CD4-positive, alpha-beta T cell treated with Interleukin-4 for 1 hour (primary cell): Measurements from ENCODE around the gene LMX1B.
"Not testable (repeated sequence)": the region's sequence is repeated elsewhere in the genome, so short reads cannot be mapped to it uniquely, and the experiment has no call there.

Source experiments
- DNase-seq, 2 donors: peaks; one replicate each; pipeline ENCODE4 v3.0.0-alpha.2; 2020 to 2022

The LMX1B gene

GRCh38 chr9:126699401-126699881 lies 85.7 kb downstream of the LMX1B start:
- no peak for DNase-seq

- no peak for DNase-seq
These were observed 86.6 kb downstream of the LMX1B start for GRCh38 chr9:126700296-126700695.

- no peak for DNase-seq
These were observed 87.4 kb downstream of the LMX1B start for GRCh38 chr9:126700903-126701812.

GRCh38 chr9:126701813-126702140 lies 88.0 kb downstream of the LMX1B start:
- no peak for DNase-seq

GRCh38 chr9:126702151-126703001 lies 88.6 kb downstream of the LMX1B start:
- no peak for DNase-seq

GRCh38 chr9:126703002-126703865 lies 89.5 kb downstream of the LMX1B start:
- DNase-seq, result no peak

GRCh38 chr9:126703866-126704156 lies 90.1 kb downstream of the LMX1B start:
- no peak for DNase-seq

- no peak for DNase-seq
These were observed 90.6 kb downstream of the LMX1B start for GRCh38 chr9:126704157-126704891.

- DNase-seq, result peak; percentile 86 to 87
These were observed 91.4 kb downstream of the LMX1B start for GRCh38 chr9:126704892-126705766.

- DNase-seq, result peak; percentile 73 to 75
These were observed 92.3 kb downstream of the LMX1B start for GRCh38 chr9:126705767-126706697.

GRCh38 chr9:126706698-126707053 lies 92.9 kb downstream of the LMX1B start:
- no peak for DNase-seq

- no peak for DNase-seq
These were observed 93.4 kb downstream of the LMX1B start for GRCh38 chr9:126707083-126707482.

GRCh38 chr9:126707712-126708111 lies 94.0 kb downstream of the LMX1B start:
- DNase-seq, result not testable (repeated sequence)

- no peak for DNase-seq
These were observed 94.5 kb downstream of the LMX1B start for GRCh38 chr9:126708178-126708577.

- DNase-seq, result no peak
These were observed 95.5 kb downstream of the LMX1B start for GRCh38 chr9:126709241-126709640.

- DNase-seq, result no peak
These were observed 101.7 kb downstream of the LMX1B start for GRCh38 chr9:126715382-126715781.

GRCh38 chr9:126717441-126717840 lies 103.7 kb downstream of the LMX1B start:
- not testable (repeated sequence) for DNase-seq

GRCh38 chr9:126719618-126720031 lies 105.9 kb downstream of the LMX1B start:
- peak; percentile 94 to 96 for DNase-seq

- no peak for DNase-seq
These were observed 106.3 kb downstream of the LMX1B start for GRCh38 chr9:126720036-126720435.
